AG09309 (cell line): ENCODE results near the gene TRERF1.

Source experiments
- DNase-seq: peaks from one replicate; pipeline ENCODE4 v3.0.0-alpha.2; 2010; ENCODE audit warnings: low read depth
- H3K4me3 ChIP-seq: 2 replicates; pipeline ENCODE4 v1.5.1; 2011; ENCODE audit warnings: mild to moderate bottlenecking, low read depth, low read length, moderate library complexity; ENCODE audit not compliant: control insufficient read depth
- TF ChIP-seq, protein P1 (sequence below): IDR thresholded peaks from 2 replicates; pipeline ENCODE4 v1.5.1; 2011; ENCODE audit warnings: mild to moderate bottlenecking, low read depth, low read length, inconsistent platforms; ENCODE audit not compliant: insufficient read depth, control insufficient read depth; ENCODE audit errors: missing control alignments

TRERF1 gene

DNA sequence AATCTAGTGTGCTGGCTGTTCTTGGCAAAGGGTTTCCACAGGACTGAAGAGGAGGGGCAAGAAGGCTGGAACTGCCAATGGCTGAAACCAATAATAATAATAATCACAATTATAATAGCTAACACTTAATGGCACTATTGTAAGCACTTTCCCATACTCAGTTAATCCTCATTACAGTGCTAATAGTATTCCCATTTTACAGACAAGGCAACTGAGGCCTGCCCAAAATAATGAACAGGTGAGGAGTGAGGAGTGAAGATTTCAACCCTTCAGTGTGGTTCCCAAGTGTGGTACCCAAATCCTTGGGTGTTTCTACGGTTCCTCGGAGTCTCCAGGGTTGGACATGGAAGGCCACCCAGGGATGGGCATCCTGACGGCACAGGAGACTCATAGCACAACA is 69.9 kb downstream of the TRERF1 start:
- TF ChIP-seq, protein P1, sequence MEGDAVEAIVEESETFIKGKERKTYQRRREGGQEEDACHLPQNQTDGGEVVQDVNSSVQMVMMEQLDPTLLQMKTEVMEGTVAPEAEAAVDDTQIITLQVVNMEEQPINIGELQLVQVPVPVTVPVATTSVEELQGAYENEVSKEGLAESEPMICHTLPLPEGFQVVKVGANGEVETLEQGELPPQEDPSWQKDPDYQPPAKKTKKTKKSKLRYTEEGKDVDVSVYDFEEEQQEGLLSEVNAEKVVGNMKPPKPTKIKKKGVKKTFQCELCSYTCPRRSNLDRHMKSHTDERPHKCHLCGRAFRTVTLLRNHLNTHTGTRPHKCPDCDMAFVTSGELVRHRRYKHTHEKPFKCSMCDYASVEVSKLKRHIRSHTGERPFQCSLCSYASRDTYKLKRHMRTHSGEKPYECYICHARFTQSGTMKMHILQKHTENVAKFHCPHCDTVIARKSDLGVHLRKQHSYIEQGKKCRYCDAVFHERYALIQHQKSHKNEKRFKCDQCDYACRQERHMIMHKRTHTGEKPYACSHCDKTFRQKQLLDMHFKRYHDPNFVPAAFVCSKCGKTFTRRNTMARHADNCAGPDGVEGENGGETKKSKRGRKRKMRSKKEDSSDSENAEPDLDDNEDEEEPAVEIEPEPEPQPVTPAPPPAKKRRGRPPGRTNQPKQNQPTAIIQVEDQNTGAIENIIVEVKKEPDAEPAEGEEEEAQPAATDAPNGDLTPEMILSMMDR: no peak
- no peak for DNase-seq
- H3K4me3 ChIP-seq: no peak overlapping the region

DNA sequence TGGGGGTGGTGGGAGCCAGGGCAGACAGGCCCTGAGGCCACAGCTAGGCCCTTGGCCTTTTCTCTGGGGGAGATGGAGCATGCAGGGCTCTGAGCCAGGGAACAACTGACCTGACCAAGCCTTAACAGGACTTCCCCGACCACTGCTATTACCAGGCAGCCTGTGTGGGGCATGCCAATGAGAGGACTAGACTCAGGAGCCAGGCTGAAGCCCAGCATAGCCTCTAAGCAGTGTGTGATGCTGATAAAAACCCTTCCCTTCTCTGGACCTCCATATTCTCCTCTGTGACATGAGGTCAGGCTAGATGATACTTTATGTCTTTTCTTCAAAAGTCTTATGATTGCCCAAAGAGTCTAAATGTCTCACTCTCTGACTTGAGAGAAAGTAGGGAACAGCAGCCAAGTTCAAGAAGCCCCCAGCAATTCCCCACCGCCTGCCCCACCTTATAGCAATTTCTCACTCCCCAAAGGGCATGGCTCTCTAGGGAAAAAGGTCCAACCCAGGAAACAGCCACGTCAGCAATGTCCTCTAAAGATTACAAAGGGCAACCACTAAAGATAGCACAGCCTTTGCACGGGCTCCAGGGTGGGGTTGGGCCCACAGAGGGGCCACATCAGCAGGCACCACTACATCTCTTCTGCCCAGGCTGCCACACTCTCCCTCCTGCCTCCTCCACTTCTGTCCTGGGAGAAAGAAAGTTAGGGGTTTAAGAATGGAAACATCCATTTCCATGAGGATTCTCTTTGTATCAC is 71.3 kb downstream of the TRERF1 start:
- TF ChIP-seq, protein P1: no peak
- DNase-seq: no peak
- H3K4me3 ChIP-seq: no peak overlapping the region

DNA sequence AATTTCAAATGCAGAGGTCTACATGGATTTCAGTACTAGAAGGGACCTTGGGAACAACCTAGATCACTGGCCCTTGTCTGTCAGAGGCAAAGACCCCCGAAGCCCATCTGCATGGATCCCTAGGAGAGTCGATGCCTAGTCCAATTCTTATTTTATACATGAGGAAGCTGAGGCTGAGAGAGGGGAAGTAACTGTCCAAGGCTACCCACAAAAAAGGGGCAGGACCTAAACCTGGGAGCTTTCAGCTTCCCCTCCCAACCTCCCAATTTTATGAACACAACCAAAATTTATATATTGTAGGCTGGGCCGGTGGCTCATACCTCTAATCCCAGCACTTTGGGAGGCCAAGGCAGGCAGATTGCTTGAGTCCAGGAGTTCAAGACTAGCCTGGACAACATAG is 73.2 kb downstream of the TRERF1 start:
- DNase-seq: no peak
- TF ChIP-seq, protein P1: no peak
- no peak overlapping the region for H3K4me3 ChIP-seq

DNA sequence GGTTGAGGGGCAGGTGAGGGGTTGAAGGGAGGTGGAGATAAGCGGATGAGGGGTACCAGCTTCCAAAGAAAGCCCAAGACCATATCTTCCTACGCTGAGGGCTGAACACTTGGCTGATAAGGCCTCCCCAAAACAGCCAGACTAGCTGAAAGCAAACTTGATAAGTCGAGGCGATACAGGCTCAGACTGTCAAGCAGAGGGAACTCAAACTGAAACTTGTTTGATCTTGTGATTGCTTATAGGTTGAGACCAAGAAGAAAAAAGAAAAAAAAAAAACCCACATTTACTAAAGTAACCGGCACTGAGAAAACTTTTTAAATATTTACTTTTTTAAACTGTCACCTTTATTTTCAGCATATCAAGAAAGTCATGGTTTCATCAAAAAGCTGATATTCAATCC is 73.6 kb downstream of the TRERF1 start:
- TF ChIP-seq, protein P1: no peak
- no peak for DNase-seq
- H3K4me3 ChIP-seq: no peak overlapping the region

DNA sequence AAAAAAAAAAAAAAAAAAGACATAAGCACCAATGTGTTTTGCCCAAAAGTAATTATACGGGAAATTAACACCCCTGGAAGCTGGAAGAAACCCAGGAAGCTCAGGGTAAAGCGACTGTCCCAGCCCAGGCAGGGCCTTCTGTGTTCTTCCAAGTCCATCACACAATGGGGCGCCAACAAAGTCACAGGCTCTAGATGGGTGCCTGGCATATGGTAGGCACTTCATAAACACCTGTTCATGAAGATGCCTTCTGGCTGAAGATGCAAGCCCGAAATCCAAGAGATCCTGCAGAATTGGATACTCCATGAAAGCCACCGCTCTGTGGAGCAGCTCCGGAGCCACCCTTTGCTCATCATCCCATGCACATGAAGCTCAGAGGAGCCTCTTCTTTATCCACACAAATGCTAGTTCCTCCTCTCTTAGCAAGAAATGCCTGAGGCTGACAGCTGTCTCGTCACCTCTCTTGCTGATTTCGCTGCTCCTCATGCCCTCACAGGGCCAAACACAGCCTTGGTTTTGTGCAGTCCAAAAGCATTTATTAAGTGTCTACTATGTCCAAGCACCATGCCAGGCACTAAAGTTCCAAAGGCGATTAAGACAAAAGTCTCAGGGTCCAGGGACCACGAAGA is 76.6 kb downstream of the TRERF1 start:
- TF ChIP-seq, protein P1: no peak
- no peak for DNase-seq
- H3K4me3 ChIP-seq: no peak overlapping the region

DNA sequence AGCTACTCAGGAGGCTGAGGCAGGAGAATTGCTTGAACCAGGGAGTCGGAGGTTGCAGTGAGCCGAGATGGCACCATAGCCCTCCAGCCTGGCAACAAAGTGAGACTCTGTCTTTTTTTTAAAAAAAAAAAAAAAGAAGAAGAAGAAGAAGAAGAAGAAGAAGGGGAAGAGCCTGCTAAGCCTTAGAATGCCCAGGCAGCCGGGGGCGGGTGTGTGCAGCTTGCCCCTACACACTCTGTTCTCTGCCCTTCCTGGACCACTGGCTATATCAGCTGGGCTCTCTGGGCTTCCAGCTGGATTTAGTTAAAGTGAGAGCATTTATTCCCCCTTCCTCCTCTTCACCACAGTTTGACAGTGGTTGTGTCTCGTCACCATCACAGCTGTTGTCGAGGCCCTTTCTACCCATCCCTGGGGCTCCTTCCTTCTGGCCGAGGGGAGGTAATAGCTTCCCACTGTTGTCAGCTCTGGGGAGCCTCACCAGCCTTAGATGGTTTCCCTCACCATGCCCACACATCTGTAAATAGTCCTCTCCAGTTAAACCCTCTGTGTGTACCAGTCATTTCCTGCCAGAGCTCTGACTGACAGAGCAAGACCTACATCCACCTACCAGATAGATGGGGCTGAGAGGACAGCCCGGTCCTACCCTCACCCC is 77.6 kb downstream of the TRERF1 start:
- TF ChIP-seq, protein P1: no peak
- H3K4me3 ChIP-seq: no peak overlapping the region
- DNase-seq: no peak
